GM12891 (cell line): ENCODE data around the gene KIDINS220.

Experiments used
- DNase-seq: peaks from one replicate; pipeline ENCODE4 v3.0.0; 2011; ENCODE audit warnings: low spot score; ENCODE audit not compliant: insufficient read length
- FAIRE-seq: peaks from 2 replicates; lab custom pipeline; 2011; peaks lifted over from hg19 to GRCh38; lab: Jason Lieb, UNC
- PAX5 ChIP-seq: IDR thresholded peaks from 2 replicates; pipeline ENCODE4 v1.6.1; 2011; ENCODE audit warnings: low read length, moderate library complexity, mild to moderate bottlenecking; ENCODE audit not compliant: insufficient read depth, severe bottlenecking
- POLR2A ChIP-seq: IDR thresholded peaks from 2 replicates; pipeline ENCODE4 v1.6.1; 2011; ENCODE audit warnings: low read depth, low read length, control low read depth
- POLR2AphosphoS5 ChIP-seq: IDR thresholded peaks from 2 replicates; pipeline ENCODE4 v1.6.1; 2011; ENCODE audit warnings: low read depth, low read length, control low read depth
- POU2F2 ChIP-seq: IDR thresholded peaks from 2 replicates; pipeline ENCODE4 v1.6.1; 2011; ENCODE audit warnings: low read depth, mild to moderate bottlenecking, control low read depth, low read length, moderate library complexity
- SPI1 ChIP-seq: IDR thresholded peaks from 2 replicates; pipeline ENCODE4 v1.6.1; 2011; ENCODE audit warnings: low read depth, low read length, control low read depth
- TAF1 ChIP-seq: IDR thresholded peaks from 2 replicates; pipeline ENCODE4 v1.6.1; 2011; ENCODE audit warnings: low read depth, low read length, control low read depth

Gene KIDINS220

DNA sequence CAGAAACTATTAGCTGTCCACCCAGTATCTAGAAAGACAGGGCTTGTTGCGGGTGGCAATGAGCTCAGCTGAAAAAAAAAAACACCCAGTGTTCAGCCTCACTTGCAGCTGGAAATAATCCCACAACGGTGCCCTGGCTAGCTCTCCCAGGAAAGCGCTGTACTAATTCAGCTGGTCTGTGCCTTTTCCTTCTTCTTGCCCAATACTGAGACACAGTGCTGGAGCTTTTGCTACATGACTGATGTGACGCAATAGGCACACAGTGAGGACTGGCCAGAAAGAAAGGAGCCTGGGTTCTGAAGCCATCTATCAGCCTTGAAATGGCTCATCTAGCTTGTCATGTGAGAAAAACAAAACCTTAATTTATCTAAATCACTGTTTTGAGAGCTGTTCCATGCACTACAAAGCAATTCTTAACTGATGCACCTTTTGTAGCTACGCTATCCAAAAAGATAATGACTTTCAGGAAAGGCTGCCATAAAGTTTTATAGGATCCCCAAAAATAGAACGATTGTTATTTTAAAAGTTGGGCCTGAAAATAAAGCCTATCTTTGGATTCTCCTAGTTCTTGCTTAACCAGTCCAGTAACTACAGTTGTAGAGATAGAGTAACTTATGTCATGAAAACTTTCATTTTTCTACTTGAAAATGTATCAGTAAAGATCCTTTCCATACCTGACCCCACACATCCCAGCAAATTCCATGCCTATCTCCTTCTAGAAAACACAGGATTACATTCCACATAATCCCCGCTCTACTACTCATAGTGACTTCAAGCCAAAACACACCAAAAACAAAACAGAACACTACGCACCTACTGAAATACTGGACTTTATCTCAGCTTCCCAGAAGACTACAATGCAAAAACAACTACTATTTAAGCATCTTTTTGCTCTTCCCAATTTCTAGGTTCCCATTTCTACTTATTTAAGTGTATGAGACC is 15.9 kb downstream of the KIDINS220 start:
- DNase-seq (no peak), FAIRE-seq (no peak)
- TF ChIP-seq POU2F2 (no peak), SPI1 (no peak), PAX5 (no peak), POLR2A (no peak), POLR2AphosphoS5 (no peak), TAF1 (no peak)

GRCh38 chr2:8819948-8820347 is 17.5 kb downstream of the KIDINS220 start:
- no peak for TF ChIP-seq POLR2A
- no peak for TF ChIP-seq TAF1
- no peak for TF ChIP-seq POU2F2
- no peak for TF ChIP-seq POLR2AphosphoS5
- TF ChIP-seq SPI1: no peak

DNA sequence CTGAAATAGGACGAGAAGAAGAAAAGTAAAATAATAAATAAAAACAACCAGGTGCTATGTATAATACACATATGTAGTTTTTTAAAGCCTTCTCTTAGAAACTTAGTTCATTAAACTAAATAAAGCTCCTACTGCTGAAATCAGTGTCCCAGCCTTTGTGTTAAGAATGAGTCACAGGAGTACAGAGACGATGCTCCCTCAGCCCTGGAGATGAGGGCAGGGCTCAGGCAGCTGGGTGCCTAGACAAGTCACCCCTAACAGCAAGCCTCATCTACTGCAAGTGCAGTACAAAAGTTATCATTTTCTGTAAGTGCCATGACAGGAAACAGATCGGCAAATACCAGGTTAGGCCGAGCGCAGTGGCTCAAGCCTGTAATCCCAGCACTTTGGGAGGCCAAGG is 18.2 kb downstream of the KIDINS220 start:
- TF ChIP-seq POLR2A: no peak
- TF ChIP-seq PAX5: no peak
- TF ChIP-seq POLR2AphosphoS5: no peak
- no peak for TF ChIP-seq TAF1
- TF ChIP-seq SPI1: no peak
- no peak for TF ChIP-seq POU2F2
- DNase-seq: no peak
- FAIRE-seq: no peak

More at GRCh38 chr2:8819948-8820347, 17.5 kb downstream of the KIDINS220 start:
- no peak for FAIRE-seq
- no peak for DNase-seq

DNA sequence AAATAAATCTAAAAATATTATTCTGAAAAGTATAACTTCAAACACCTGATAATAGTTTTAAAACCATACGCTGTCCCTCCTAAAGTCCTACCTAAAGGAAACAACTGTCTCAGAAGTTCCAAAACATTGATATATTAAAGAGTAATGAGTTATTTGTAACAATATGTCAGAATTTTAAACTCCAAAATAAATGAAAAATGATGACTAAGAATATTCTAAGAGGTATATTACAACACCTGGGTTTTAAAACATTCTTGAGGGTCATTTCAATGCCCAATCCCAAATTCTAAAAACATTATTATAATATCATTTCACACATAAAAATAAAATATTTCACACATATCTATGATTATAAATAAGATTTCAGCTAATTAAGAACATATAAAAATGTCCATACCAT is 20.2 kb downstream of the KIDINS220 start:
- FAIRE-seq (no peak), DNase-seq (no peak)
- TF ChIP-seq TAF1: no peak
- no peak for TF ChIP-seq SPI1
- TF ChIP-seq POLR2A: no peak
- TF ChIP-seq POU2F2: no peak
- no peak for TF ChIP-seq PAX5
- TF ChIP-seq POLR2AphosphoS5: no peak

- FAIRE-seq: no peak
- DNase-seq: no peak
- TF ChIP-seq POLR2A (no peak), POLR2AphosphoS5 (no peak), PAX5 (no peak), SPI1 (no peak), TAF1 (no peak), POU2F2 (no peak)
Observed at GRCh38 chr2:8806885-8807704, 30.3 kb downstream of the KIDINS220 start.

DNA sequence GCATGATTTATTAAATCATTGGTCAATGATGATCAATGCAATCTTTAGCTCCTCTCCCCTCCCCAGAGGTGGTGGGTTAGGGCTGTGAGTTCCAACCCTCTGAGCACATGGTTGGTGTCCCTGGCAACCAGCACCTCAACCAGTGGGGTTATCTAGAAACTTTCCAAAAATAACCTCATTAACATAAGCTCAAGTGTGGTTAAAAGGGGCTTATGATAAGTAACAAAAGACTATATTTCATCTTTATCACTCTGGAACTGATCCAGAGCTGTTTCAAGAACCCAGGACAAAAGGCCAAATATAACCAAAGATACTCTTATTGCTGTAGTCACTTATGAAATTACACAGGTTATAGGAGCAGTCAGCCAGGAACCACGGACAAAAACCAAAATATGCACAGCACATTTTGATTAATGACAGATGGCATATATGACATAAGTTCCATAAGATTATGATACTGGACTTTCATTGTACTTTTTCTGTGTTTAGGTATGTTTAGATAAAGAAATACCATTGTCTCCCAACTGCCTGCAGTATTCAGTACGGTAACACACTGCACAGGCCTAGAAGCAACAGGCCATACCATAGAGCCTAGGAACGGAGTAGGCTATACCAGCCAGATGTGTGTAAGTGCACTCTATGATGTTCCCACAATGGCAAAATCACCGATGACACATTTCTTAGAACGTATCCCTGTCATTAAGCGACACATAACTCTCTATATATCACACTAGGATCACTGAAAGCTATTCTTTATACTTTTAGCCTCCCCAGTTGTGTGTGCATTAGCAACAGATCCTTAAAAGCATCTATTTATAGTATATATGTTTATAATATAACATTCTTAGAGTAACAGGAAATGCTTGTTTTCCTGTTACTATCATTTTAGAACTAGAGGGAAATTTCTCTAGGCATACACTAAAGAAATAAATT is 31.9 kb downstream of the KIDINS220 start:
- no peak for TF ChIP-seq TAF1
- no peak for TF ChIP-seq POLR2AphosphoS5
- TF ChIP-seq SPI1: no peak
- TF ChIP-seq POLR2A: no peak
- TF ChIP-seq POU2F2: no peak
- no peak for TF ChIP-seq PAX5
- no peak for FAIRE-seq
- no peak for DNase-seq

DNA sequence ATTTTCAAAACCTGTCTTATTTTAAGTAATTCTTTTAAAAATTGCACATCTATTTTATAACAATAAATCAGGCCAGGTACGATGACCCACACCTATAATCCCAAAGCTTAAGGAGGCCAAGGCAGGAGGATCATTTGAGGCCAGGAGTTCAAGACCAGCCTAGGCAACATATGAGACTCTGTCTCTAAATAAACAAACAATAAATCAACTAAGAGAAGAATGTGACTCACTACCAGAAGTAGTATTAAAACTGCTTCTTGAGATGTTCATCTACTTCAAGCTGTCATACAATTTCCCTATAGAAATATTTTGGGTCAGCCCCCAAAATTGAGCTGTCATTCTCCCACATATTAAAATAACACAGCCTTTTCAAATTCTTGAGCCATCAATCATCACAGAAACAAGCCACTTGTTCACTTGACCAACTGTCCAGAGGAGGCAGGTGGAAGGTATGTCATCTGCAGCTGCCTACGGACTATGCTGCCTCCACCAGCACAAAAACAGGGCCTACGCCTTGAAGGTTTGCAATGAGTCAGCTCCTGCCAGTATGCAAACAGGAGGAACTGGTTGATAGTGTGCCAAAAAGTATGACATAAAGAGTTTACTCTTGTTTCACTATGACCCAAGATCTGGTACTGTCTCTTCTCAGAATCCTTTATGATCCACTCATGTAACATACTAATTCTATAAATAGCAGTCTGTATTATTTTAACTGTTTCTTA is 33.6 kb downstream of the KIDINS220 start:
- peak; percentile 94 for FAIRE-seq
- TF ChIP-seq PAX5: no peak
- TF ChIP-seq POLR2AphosphoS5: no peak
- peak; percentile 73 for TF ChIP-seq SPI1
- TF ChIP-seq POLR2A: no peak
- TF ChIP-seq TAF1: no peak
- TF ChIP-seq POU2F2: peak; percentile 98
- DNase-seq: peak; percentile 27

DNA sequence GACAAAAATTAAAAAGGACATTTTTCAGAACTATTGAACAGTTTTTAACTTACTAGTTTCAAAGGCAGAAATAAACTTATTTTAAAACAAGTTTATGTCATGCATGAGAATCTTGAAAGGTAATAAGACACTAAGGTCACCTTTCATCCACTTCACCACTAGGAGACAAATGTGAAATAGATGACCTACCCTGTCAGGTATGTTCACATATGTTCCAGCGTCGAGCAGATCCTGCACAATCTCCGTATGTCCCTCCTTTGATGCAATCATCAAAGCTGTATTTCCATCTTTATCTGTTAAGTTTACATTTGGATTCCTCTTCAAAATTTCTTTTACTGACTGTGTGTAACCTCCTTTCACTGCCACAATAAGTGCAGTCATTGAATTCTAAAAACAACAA is 34.7 kb downstream of the KIDINS220 start:
- FAIRE-seq: no peak
- TF ChIP-seq TAF1: no peak
- TF ChIP-seq POLR2A: no peak
- no peak for TF ChIP-seq POU2F2
- no peak for DNase-seq
